Panc1 (cell line): ENCODE data around the gene ZFAND3. TPM values are rescaled to one million over a fixed set of nuclear protein-coding genes. Genes with fewer than 3 reads are reported as not detected.

ENCODE experiments used
- ATAC-seq: fragments of 200-7000 bp; cut with Tn5 transposase; 2 replicates; pipeline ENCODE4 v1.9.1; 2020; ENCODE audit warnings: mild to moderate bottlenecking, moderate library complexity
- BruUV-seq: library from RNA; stranded (reverse); fragments of 400-500 nt; replicated peaks from 2 replicates; lab custom pipeline; 2021; lab: Mats Ljungman, UMichigan
- CTCF ChIA-PET: fragments of 300-600 bp; sonication (Branson Sonifier 250); formaldehyde crosslinking; loops from one replicate; lab custom pipeline; 2022; ENCODE audit warnings: antibody characterized with exemption; lab: Charles Lee
- POLR2A ChIA-PET: fragments of 300-600 bp; sonication (Branson Sonifier 250); formaldehyde crosslinking; loops from one replicate; lab custom pipeline; 2022; ENCODE audit warnings: antibody characterized with exemption; lab: Charles Lee
- DNase-seq: peaks from one replicate; pipeline ENCODE4 v3.0.0-alpha.2; 2010; ENCODE audit warnings: low read depth, low spot score
- H3K27ac ChIP-seq: 2 replicates; pipeline ENCODE4 v1.5.1; 2011; ENCODE audit warnings: mild to moderate bottlenecking, low read length, inconsistent platforms
- H3K27me3 ChIP-seq: fragments of 200-500 bp; sonication (Bioruptor generic); 2 replicates; pipeline ENCODE4 v1.6.0; 2014; ENCODE audit warnings: low read length, inconsistent platforms; ENCODE audit not compliant: control insufficient read depth, insufficient read depth
- H3K36me3 ChIP-seq: fragments of 200-500 bp; sonication (Bioruptor generic); 2 replicates; pipeline ENCODE4 v1.5.1; 2014; ENCODE audit warnings: inconsistent platforms, mild to moderate bottlenecking, low read length, moderate library complexity; ENCODE audit not compliant: control insufficient read depth, insufficient read depth
- H3K4me1 ChIP-seq: 2 replicates; pipeline ENCODE4 v1.5.1; 2011; ENCODE audit warnings: inconsistent platforms, mild to moderate bottlenecking, low read length, moderate library complexity; ENCODE audit not compliant: control insufficient read depth, insufficient read depth
- H3K4me3 ChIP-seq, 2 experiments: 2 replicates each; pipeline ENCODE4 v1.5.1; 2011 to 2012; ENCODE audit warnings: low read depth in 2 of 2, low read length in 2 of 2, mild to moderate bottlenecking in 2 of 2, inconsistent platforms in 1 of 2, moderate library complexity in 1 of 2
- H3K9me3 ChIP-seq: fragments of 200-500 bp; sonication (Bioruptor generic); 2 replicates; pipeline ENCODE4 v1.5.1; 2014; ENCODE audit warnings: low read depth, mild to moderate bottlenecking, inconsistent platforms, low read length, moderate library complexity; ENCODE audit not compliant: control insufficient read depth, insufficient read depth
- POLR2AphosphoS5 ChIP-seq: IDR thresholded peaks from 2 replicates; pipeline ENCODE4 v1.6.1; 2012; ENCODE audit warnings: mild to moderate bottlenecking, low read depth, low read length, moderate library complexity
- SIN3A ChIP-seq: IDR thresholded peaks from 2 replicates; pipeline ENCODE4 v1.6.1; 2012; ENCODE audit warnings: low read depth, mild to moderate bottlenecking, low read length, moderate library complexity, borderline replicate concordance; ENCODE audit not compliant: insufficient read depth
- TCF7L2 ChIP-seq: IDR thresholded peaks from 2 replicates; pipeline ENCODE4 v1.6.1; 2011; ENCODE audit warnings: mild to moderate bottlenecking, low read depth, low read length, inconsistent platforms
- in situ Hi-C: cut with HindIII; loops from 2 replicates; pipeline ENCODE4 v1.10.0; 2016; ENCODE audit warnings: low sequenced_read_pairs, low pct_unique_long_range_greater_than_20kb
- intact Hi-C: fragments of 100-400 bp; cut with micrococcal nuclease; formaldehyde crosslinking; loops from one replicate; pipeline ENCODE4 v1.10.0; 2022; ENCODE audit not compliant: unreplicated experiment
- total RNA-seq: library from RNA; stranded (reverse); gene quantifications from one replicate; pipeline ENCODE4 v1.2.1, GENCODE V29; 2021; ENCODE audit not compliant: unreplicated experiment
- TF ChIP-seq, protein P1 (sequence below), 2 experiments: IDR thresholded peaks; 2 replicates each; pipeline ENCODE4 v1.6.1; 2011 to 2012; ENCODE audit warnings: low read depth in 2 of 2, control low read depth in 1 of 2, low read length in 1 of 2, mild to moderate bottlenecking in 1 of 2, moderate library complexity in 1 of 2; ENCODE audit not compliant: insufficient read depth in 1 of 2
- TF ChIP-seq, protein P2 (sequence below): fragments of 450-650 bp; IDR thresholded peaks from 2 replicates; pipeline ENCODE4 v1.5.1; 2017; ENCODE audit warnings: mild to moderate bottlenecking

ZFAND3 gene
- total RNA-seq, 1 experiment from 2014 or later, result 95.9 TPM

DNA sequence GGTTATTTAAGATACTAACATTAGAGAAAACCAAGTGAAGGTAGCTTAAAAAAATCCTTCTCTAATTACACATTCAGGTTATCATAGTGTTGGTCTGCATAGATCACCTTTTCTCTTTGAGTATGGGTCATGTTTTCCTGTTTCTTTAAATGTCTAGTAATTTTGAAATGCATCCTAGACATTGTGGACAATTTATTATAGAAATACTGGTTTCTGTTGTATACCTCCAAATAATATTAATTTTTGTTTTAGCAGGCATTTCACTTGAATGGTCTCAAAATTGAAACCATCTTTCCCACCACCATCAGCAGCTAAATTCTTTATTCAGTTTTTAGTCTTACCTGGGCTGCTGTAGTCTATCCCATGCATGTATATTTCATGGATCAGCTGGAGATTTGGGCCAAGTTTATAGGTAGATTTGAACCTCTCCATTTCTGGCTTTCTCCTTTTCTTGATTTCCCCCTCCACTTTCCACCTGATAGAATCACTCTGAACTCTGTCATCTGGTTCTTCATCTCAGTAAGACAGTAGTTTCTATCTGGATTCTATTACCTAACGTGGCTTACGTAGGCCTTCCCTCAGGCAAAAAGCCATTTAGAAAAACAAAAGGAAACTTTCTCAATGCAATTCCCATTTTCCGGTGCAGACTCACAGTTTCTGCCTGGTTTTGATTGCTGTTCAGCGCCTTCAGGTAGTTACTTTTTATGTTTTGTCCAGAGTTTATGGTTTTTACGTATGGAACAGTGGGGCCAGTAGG is 52.3 kb downstream of the ZFAND3 start:
- peaks cover 20% of the 10 kb centered on the region for H3K4me1 ChIP-seq
- H3K27ac ChIP-seq, result no peak overlapping the region
- POLR2A ChIA-PET, result interaction anchor here (0.6 kb wide), 2 partner anchors 14 to 53 kb away, joined by 4 to 7 read pairs; no protein-coding TSS in a partner anchor
- H3K4me3 ChIP-seq, result no peak overlapping the region
- CTCF ChIA-PET, result no interaction called here
- TF ChIP-seq, protein P1, sequence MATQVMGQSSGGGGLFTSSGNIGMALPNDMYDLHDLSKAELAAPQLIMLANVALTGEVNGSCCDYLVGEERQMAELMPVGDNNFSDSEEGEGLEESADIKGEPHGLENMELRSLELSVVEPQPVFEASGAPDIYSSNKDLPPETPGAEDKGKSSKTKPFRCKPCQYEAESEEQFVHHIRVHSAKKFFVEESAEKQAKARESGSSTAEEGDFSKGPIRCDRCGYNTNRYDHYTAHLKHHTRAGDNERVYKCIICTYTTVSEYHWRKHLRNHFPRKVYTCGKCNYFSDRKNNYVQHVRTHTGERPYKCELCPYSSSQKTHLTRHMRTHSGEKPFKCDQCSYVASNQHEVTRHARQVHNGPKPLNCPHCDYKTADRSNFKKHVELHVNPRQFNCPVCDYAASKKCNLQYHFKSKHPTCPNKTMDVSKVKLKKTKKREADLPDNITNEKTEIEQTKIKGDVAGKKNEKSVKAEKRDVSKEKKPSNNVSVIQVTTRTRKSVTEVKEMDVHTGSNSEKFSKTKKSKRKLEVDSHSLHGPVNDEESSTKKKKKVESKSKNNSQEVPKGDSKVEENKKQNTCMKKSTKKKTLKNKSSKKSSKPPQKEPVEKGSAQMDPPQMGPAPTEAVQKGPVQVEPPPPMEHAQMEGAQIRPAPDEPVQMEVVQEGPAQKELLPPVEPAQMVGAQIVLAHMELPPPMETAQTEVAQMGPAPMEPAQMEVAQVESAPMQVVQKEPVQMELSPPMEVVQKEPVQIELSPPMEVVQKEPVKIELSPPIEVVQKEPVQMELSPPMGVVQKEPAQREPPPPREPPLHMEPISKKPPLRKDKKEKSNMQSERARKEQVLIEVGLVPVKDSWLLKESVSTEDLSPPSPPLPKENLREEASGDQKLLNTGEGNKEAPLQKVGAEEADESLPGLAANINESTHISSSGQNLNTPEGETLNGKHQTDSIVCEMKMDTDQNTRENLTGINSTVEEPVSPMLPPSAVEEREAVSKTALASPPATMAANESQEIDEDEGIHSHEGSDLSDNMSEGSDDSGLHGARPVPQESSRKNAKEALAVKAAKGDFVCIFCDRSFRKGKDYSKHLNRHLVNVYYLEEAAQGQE (IDR thresholded peaks at IDR 0.05; ENCODE audit: insufficient read depth in 1 of 2, low read depth in 2 of 2, low read length in 1 of 2), result no peak
- TF ChIP-seq SIN3A, result no peak
- no peak for TF ChIP-seq POLR2AphosphoS5
- no peak for TF ChIP-seq TCF7L2
- no peaks in the 10 kb centered on the region for H3K27me3 ChIP-seq
- no peaks in the 10 kb centered on the region for H3K36me3 ChIP-seq
- ATAC-seq (no peak), DNase-seq (no peak)
- in situ Hi-C loops, result no loop called here
- intact Hi-C loops, result no loop called here
- H3K9me3 ChIP-seq, result no peaks in the 10 kb centered on the region
- BruUV-seq, result no TSS peak

DNA sequence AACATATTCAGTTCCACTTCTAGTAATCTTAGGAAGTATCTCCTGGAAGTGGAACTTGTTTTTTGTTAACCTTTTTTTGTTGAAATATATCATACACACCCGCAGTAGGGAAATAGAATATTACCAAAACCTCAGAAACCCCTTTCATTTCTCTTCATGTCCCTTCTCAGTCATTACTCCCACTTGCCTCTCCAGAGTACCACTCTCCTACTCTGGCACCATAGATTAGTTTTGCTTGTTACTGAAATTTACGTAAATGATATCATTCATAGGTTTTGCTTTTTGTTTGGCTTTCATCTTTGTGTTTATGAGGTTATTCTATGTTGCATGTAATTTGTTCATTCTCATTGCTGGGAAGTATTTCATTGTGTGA is 52.8 kb downstream of the ZFAND3 start:
- H3K9me3 ChIP-seq, result no peaks in the 10 kb centered on the region
- no peaks in the 10 kb centered on the region for H3K36me3 ChIP-seq
- ChIA-PET CTCF (no interaction called here), POLR2A (no interaction called here)
- no TSS peak for BruUV-seq
- in situ Hi-C loops (no loop called here), intact Hi-C loops (no loop called here)
- H3K27me3 ChIP-seq, result no peaks in the 10 kb centered on the region
- no peak for TF ChIP-seq SIN3A
- TF ChIP-seq, protein P2, sequence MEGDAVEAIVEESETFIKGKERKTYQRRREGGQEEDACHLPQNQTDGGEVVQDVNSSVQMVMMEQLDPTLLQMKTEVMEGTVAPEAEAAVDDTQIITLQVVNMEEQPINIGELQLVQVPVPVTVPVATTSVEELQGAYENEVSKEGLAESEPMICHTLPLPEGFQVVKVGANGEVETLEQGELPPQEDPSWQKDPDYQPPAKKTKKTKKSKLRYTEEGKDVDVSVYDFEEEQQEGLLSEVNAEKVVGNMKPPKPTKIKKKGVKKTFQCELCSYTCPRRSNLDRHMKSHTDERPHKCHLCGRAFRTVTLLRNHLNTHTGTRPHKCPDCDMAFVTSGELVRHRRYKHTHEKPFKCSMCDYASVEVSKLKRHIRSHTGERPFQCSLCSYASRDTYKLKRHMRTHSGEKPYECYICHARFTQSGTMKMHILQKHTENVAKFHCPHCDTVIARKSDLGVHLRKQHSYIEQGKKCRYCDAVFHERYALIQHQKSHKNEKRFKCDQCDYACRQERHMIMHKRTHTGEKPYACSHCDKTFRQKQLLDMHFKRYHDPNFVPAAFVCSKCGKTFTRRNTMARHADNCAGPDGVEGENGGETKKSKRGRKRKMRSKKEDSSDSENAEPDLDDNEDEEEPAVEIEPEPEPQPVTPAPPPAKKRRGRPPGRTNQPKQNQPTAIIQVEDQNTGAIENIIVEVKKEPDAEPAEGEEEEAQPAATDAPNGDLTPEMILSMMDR, result no peak
- TF ChIP-seq, protein P1 (IDR thresholded peaks at IDR 0.05; ENCODE audit: insufficient read depth in 1 of 2, low read depth in 2 of 2, low read length in 1 of 2), result no peak
- TF ChIP-seq TCF7L2, result no peak
- TF ChIP-seq POLR2AphosphoS5, result no peak
- no peak overlapping the region for H3K27ac ChIP-seq
- peaks cover 23% of the 10 kb centered on the region for H3K4me1 ChIP-seq
- ATAC-seq, result no peak
- H3K4me3 ChIP-seq, result no peak overlapping the region
- no peak for DNase-seq
